Measurements from ENCODE around the gene CLDN20. TPM values are rescaled to one million over a fixed set of nuclear protein-coding genes. Genes with fewer than 3 reads are reported as not detected.

CLDN20 gene
- total and polyA plus RNA-seq, 2 of the 8 experiments (the other 6 are each of a cell fraction or from before 2014, with no cell fraction given) = not detected

DNA sequence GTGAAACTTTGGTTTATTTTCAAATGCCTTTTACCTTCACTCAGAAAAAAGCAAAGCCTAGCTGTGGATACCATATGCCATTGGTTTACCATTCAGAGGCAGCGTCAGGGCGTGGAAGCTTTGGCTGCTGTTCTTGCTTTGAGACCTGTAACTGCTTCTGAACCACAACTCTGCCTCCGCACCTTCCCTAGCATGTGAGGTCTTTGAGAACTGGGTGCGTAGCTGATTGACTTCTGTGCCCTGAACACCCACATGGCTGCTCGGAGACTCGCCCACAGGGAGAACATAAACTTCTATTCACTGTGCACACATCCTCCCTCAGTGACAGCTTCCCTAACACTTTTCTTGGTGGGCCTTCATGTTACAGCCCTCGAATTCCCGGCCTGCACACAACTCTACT, 11.2 kb upstream of the CLDN20 start:
- Histone ChIP-seq H2BK12ac (ENCODE audit: low read depth, low read length) (no peak overlapping the region), H2BK20ac (ENCODE audit: low read length) (no peak overlapping the region), H3K27me3 (replicated peaks in 1 of 4; ENCODE audit: control insufficient read depth in 3 of 4, extremely low read depth in 1 of 4, insufficient read depth in 3 of 4, low read length in 3 of 4) (no peaks in the 10 kb centered on the region), H3K18ac (ENCODE audit: extremely low read depth, low read length) (no peak overlapping the region), H3K79me1 (ENCODE audit: low read depth, low read length) (no peaks in the 10 kb centered on the region; the same call in 1 of the 2 replicates), H3K4me2 (ENCODE audit: insufficient read depth in 1 of 2, low read depth in 2 of 2, low read length in 2 of 2) (no peak overlapping the region), H3K79me2 (ENCODE audit: control insufficient read depth in 1 of 2, insufficient read depth in 2 of 2, low read length in 2 of 2) (no peaks in the 10 kb centered on the region), H4K5ac (ENCODE audit: insufficient read length, low read depth, low read length) (no peak overlapping the region), H4K91ac (replicated peaks; ENCODE audit: insufficient read length, low read length) (no peak overlapping the region), H3K23me2 (ENCODE audit: low read depth, low read length) (no peaks in the 10 kb centered on the region), H4K8ac (ENCODE audit: extremely low read depth, insufficient read depth, low read length) (no peak overlapping the region), H3K4me3 (ENCODE audit: extremely low read depth in 1 of 4, insufficient read depth in 2 of 4, low read depth in 3 of 4, low read length in 4 of 4) (no peak overlapping the region), H3K9me3 (ENCODE audit: insufficient read depth in 2 of 2, low read depth in 1 of 2, low read length in 1 of 2) (no peaks in the 10 kb centered on the region), H3K36me3 (ENCODE audit: control insufficient read depth in 2 of 4, insufficient read depth in 4 of 4, low read length in 3 of 4) (peaks cover 7 to 79% (median 31%) of the 10 kb centered on the region in 4 experiments), H4K20me1 (replicated peaks in 1 of 2; ENCODE audit: control insufficient read depth in 1 of 2, insufficient read depth in 2 of 2, low read length in 2 of 2) (no peaks in the 10 kb centered on the region), H2BK15ac (ENCODE audit: low read length) (no peak overlapping the region), H3K9ac (replicated peaks in 1 of 4; ENCODE audit: extremely low read depth in 1 of 4, low read depth in 3 of 4, low read length in 3 of 4) (no peak overlapping the region), H3K14ac (ENCODE audit: insufficient read length) (no peak overlapping the region), H2AFZ (ENCODE audit: low read length) (no peak overlapping the region), H2BK5ac (ENCODE audit: low read depth, low read length) (no peak overlapping the region), H2BK120ac (replicated peaks; ENCODE audit: low read depth, low read length) (no peak overlapping the region), H2AK5ac (ENCODE audit: low read depth, low read length) (no peak overlapping the region), H3K56ac (replicated peaks; ENCODE audit: insufficient read length, low read depth, low read length) (no peak overlapping the region), H3K27ac (ENCODE audit: low read depth, low read length) (no peak overlapping the region), H3K23ac (ENCODE audit: insufficient read length) (no peak overlapping the region), H3K4ac (replicated peaks; ENCODE audit: insufficient read length, low read depth, low read length) (no peak overlapping the region), H3K4me1 (replicated peaks in 1 of 4; ENCODE audit: control insufficient read depth in 3 of 4, insufficient read depth in 4 of 4, low read length in 3 of 4) (peaks cover 0 to 6% (median 3%) of the 10 kb centered on the region in 4 experiments; a peak in 2 of 7 replicates)
- WGBS, 2 experiments (ENCODE audit: extremely low coverage in 1 of 2, insufficient coverage in 1 of 2, insufficient read length in 1 of 2, insufficient replicate concordance in 2 of 2, low coverage in 1 of 2, low lambda C conversion rate in 2 of 2, missing lambda C conversion rate in 1 of 2) = 93% methylated on average over 8 of the region's 8 CpGs; no CpG with 5 or more reads in 1 of the 2 experiments
- CTCF ChIA-PET (ENCODE audit: partially characterized antibody) = interaction anchor here (0.8 to 8.5 kb wide), 8 partner anchors 9 to 380 kb away, joined by 3 to 98 read pairs (median 8); no protein-coding TSS in a partner anchor
- DNase-seq (ENCODE audit: low read depth in 1 of 2, low spot score in 2 of 2) (peak in 1 of 2 experiments; percentile 27), FAIRE-seq (no peak)
- TF ChIP-seq PHF8 (conservative IDR thresholded peaks at IDR 0.05; ENCODE audit: low read depth, low read length) (no peak), ZNF274 (IDR thresholded peaks at IDR 0.05; ENCODE audit: borderline replicate concordance, extremely low read depth, low read length) (no peak), NANOG (IDR thresholded peaks at IDR 0.05; ENCODE audit: insufficient read depth, low read depth, low read length, poor library complexity, severe bottlenecking) (no peak), YY1 (IDR thresholded peaks at IDR 0.05; ENCODE audit: low read depth, low read length) (no peak), GTF2F1 (IDR thresholded peaks at IDR 0.05; ENCODE audit: borderline replicate concordance, low read depth, low read length) (no peak), RBBP5 (IDR thresholded peaks at IDR 0.05; ENCODE audit: borderline replicate concordance, low read depth, low read length) (no peak), POLR2A (IDR thresholded peaks at IDR 0.05; ENCODE audit: control extremely low read depth in 1 of 2, low read depth in 2 of 2, low read length in 2 of 2) (no peak), CEBPB (IDR thresholded peaks at IDR 0.05; ENCODE audit: low read depth, low read length) (no peak), SUZ12 (IDR thresholded peaks at IDR 0.05; ENCODE audit: low read length) (no peak), EP300 (IDR thresholded peaks at IDR 0.05; ENCODE audit: borderline replicate concordance in 1 of 2, low read depth in 2 of 2, low read length in 2 of 2) (no peak)
- POLR2A ChIA-PET (ENCODE audit: partially characterized antibody) = interaction anchor here (1.1 to 1.9 kb wide), 2 partner anchors 9 to 18 kb away, joined by 3 read pairs; no protein-coding TSS in a partner anchor

All from H1 (cell line).